CD4-positive, alpha-beta T cell treated with Interleukin-17A for 1 hour (primary cell): ENCODE results near the gene CMKLR1.

Experiments used
- DNase-seq: peaks from one replicate; pipeline ENCODE4 v3.0.0-alpha.2; 2020

Gene CMKLR1

DNA sequence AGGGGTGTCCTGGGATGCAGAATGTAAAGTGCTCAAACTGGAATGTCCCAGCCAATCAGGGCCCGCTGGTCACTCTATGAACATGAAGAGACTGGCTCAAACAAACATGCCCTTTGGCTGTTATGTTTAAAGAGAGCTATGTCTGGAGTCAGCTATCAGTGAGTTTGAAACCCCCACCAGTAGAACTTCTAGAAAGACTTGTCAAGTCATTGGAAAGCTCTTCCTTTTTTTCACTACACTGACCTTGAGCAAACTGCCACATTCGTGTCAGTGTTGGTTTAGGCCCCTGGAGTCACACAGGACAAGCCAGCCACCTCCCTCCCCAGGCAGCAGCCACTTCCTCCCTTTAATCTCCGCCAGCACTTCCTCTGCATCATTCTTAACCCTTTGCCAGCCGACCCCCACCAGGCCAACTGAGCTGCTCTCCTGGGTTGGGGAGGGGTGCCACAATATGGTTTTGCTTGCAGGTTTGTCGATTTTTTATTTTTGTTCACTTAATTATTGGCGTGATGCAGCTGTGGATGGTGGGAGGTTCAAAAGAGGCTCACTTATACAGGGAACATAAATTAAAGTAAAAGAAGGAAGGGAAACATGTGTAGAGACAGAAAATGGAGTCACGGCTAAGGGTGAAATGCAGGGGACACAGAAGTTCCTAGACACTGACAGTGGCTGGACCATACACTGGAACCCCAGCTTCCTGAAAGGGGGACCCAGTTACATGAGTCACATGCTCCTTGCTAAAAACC is 25.3 kb downstream of the CMKLR1 start:
- peak; percentile 59 for DNase-seq

DNA sequence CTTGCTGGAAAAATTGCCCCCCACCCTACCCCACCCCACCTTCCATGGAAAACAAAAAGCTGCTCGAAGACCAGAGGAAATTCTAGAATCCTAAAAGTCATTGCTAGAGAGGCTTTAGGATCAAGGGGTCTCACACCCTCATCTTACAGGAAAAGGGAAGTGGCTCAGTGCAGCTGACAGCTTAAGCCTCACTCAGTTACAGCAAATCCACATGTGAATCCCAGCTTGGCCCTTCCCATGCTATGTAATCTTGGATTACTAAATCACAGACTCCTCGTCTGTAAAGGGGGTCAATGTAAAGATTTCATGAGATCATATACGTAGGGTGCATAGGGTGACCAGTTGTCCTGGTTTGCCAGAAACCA is 25.9 kb downstream of the CMKLR1 start:
- DNase-seq: no peak

GRCh38 chr12:108312693-108313189 is 26.4 kb downstream of the CMKLR1 start:
- DNase-seq: no peak

DNA sequence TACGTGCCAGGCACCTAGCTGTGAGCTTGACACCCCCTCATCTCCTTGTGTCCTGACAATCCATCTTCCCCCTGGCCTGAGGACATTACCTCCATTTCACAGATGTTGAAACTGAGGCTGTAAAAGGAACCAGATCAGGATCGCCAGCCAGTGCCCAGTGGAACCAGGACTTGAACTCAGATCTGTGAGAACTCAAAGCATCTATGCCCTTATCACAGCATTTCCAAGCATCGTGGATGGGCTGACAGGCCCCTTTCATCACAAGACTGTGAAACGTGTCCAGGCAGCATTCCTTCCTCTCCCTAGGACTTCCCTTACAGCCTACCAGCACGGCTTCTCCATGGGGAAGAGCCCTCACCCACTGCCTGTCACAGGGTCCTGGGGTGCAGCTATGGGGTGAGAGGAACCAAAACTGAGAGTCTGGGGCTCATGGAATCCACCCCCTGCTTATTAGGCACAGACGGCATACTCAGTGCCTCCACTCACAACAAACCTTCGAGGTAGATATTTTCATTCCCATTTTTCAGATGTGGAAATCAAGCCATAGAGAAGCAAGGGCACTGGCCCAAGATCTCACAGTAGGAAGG is 26.9 kb downstream of the CMKLR1 start:
- DNase-seq: no peak

DNA sequence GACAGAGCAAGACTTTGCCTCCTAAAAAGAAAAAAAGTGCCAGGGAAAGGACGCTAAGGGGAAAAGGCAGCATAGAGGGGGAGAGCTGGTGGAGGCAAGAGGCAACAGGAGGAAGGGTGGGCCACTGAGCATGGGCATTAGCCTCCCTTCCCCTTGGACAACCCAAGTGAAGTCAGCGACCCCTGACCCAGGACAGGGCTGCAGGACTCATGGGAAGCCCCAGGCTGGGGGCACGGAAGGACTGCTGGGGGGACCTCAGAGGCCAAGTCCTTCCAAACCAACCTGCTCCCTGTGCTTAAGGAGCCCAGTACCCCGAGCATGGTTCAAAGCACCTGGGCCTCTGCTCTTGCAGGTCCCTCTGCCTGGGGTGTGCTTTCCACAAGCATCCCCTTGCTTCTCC is 27.5 kb downstream of the CMKLR1 start:
- DNase-seq: no peak

- DNase-seq: no peak
Observed at GRCh38 chr12:108310489-108310888, 28.6 kb downstream of the CMKLR1 start.

- DNase-seq: no peak
Observed at GRCh38 chr12:108309674-108310312, 29.3 kb downstream of the CMKLR1 start.

DNA sequence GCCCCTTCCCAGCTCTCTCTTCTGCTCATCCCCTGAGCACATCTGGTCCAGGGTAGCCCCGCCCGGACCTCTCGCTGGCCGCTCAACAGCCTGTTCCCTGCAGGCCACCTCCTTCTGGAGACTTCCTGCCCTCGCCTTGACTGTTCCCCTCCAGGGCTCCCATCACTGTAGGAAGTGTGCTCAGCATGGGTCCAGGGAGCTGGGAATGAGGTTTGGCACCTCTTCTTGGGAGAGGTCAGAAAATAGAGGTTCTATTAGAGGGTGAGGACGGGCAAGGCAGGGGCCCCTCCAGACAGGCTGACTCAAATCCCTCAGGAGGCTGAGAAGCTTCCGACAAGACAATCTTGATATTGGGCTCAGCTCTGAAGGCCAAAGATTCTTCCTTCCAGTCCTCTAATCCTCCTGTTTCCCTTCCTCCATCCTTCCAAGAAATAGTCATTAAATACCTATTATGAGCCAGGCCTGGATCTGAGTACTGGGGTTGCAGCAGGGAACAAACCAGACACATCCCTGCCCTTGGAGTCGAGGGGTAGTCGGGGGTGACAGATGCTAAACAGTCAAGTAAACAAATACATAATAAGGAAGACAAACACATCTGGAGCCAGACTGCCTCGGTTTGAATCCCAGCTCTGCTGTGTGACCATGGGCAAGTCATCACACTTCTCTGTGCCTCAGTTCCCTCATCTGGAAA is 30.6 kb downstream of the CMKLR1 start:
- DNase-seq: no peak

DNA sequence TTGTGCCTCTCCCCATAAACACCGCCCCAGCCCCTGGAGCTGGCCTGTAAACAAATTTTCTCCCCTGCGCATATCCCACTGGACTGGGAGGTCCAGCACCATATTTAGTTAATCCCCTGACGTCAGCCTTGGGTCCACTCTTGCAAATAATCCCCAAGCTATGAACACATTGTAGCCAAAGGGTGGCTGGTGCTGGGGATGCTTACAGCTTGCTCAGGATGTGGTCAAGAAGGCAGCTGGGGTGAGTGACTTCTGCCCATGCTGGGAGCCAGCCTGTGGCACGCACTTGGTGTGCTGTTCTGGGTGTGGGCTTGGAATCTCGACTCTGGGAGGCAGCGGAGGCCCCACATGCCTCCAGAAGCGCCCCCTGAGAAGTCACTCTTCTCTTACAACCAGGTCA is 32.1 kb downstream of the CMKLR1 start:
- no peak for DNase-seq

DNA sequence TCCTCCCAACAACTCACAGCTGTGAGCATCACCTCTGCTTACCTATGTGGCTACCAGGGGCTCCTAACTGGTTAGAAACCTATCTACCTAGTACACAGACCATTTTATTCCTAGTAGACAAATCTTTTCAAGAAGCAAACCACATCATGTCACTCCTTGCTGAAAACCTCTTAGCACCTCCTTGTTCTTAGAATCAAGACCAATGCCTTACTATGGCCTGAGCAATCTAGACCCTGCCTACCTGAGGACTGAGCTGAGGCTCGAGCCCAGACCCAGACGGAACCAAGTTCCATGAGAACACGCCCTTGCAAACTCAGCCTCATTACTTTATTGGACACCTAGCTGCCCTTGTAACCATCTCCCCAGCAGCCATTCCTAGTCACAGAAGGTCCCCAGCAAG is 32.6 kb downstream of the CMKLR1 start:
- DNase-seq: no peak

DNA sequence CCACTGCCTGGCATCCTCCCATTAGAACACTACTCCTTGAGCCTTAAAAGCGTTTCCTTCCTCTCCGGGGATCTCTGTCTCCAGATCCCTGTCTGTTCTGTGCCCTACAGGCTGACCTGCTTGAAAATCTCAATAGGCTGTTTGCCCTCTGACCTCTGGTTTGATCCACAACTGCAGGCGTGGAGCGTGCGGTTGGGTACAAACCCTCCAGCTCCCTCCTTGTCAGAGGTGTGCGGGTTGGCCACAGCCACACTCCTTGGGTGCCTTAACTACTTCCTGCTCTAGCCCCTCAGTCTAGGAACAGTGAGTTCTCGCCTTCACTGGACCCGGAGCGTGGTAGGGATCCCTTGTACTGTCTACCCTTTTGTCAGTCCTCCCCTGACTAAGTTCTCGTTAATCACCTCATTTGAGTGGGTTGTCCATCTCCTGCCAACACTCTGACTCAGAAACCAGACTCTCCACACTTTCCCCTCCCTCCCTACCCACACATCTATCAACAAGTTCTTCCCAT is 33.1 kb downstream of the CMKLR1 start:
- DNase-seq: no peak

DNA sequence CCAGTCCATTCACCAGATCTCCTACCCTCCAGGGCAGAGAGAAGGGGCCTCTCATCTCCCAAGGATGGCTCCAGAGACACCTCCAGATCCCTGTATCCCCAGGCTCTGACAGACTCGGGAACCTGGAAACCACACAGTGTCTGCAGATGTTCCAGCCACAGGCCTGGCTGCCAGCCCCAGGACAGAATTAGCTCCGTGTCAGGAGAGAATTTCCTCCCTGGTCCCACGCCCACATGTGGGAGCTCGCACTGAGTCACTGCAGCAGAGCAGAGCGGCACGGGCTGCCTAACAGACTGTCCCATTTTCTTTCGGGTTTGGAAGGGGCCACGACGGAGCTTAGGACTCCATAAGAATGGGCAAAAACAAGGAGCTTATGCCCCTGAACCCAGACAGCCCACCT is 33.6 kb downstream of the CMKLR1 start:
- DNase-seq: no peak

- no peak for DNase-seq
Observed at GRCh38 chr12:108304633-108305032, 34.5 kb downstream of the CMKLR1 start.

DNA sequence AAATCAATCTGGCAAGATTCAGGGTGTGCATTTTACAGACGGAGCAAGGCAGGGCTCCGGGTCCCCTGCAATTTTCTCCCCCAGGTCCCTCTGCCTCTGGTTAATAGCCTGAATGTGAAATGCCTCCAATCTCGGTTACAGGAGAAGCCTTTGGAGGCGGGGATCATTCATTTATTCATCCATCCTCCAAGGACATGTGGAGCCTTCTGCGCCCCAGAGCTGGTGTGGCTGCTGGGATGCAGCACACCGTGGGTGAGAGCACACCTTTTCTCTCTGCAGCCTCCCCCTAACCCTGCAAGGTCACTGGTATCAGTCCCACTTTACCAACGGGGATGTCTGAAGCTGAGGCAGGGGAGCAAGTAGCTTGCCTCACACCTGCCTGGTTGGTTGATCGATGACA is 35.4 kb downstream of the CMKLR1 start:
- DNase-seq: no peak

DNA sequence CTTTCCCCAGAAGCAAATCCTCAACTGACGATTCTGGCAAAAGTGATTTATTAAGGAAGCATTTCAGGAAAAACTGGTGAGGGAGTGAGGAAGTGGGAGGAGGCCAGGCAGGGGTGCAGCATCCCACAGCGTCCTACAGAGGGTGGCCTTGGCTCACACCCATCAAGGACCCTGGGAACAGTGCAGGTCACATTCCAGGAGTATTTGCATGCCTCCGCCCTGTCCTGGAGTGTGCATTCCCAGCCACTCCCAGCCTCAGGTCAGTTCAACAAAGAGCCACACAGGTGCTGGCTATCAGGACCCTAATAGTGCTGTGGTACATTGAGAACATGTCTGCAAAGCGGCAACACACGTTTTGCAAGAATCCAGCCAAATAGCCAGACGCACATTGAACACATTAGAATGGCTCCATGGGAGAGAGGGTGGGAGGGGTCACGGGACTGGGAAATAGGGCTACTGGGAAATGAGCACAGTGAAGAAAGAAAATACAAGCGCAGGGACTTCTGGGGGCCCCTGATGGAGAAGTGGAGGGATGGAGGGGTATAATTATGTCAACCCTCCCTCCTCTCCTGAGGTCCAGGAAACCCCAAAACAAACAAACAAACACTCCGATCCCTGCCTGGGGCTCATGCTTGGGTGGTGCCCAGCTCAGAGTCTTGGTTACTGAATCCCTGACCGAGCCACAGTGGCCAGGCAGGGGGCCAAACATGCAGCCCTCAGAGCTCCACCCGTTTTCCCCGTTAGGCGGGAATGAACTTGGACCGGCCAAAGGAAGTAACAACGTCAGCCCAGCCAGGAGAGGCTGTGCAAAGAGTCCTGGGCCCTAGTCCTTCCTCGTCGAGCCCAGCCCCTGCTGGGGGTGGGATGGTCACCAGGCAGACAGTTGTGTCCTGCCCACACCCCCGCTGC is 36.5 kb downstream of the CMKLR1 start:
- no peak for DNase-seq

- peak; percentile 31 for DNase-seq
Observed at GRCh38 chr12:108302016-108302402, 37.1 kb downstream of the CMKLR1 start.

- no peak for DNase-seq
Observed at GRCh38 chr12:108301346-108301745, 37.8 kb downstream of the CMKLR1 start.

GRCh38 chr12:108299980-108300696 is 39.0 kb downstream of the CMKLR1 start:
- DNase-seq: no peak

- no peak for DNase-seq
Observed at GRCh38 chr12:108299516-108299915, 39.6 kb downstream of the CMKLR1 start.

DNA sequence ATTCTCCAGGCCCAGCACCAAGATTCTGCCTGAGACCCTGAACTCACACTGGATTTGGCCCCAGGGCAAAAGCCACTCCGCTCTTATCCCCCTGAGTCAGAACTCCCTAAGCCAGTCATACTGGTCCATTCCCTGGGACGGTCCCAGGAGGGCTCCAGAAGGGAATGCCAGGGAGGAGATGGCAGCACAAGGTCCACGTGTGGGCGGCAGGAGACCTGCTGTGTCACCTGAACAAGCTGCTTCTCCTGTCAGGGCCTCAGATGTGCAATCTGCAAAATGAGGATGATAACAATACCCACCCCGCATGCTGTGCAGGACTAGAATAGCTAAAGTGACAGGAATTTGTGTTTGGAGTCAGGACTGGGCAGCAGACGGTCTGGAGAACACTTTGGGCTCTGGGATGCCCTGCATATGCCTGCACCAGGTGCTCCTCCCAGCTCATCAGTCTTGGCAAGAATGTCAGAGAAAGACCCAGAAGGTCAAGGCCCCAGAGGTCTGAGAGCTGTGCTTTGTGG is 40.3 kb downstream of the CMKLR1 start:
- DNase-seq: no peak
